HG03159 (cell line): Measurements from ENCODE around the gene KIF6.
"Not testable (repeated sequence)": the region's sequence is repeated elsewhere in the genome, so short reads cannot be mapped to it uniquely, and the experiment has no call there.

Experiments used
- ATAC-seq: cut with Tn5 transposase; IDR thresholded peaks from one replicate; pipeline ENCODE4 v1.9.1; 2021; ENCODE audit warnings: mild to moderate bottlenecking, moderate library complexity; ENCODE audit not compliant: unreplicated experiment

KIF6 gene

GRCh38 chr6:39724787-39725631, at the start of gene KIF6:
Gene KIF6, minus strand, starts transcription at chr6:39725408. Its CDS starts 98 bp downstream, at chr6:39725310.
- ATAC-seq = peak; percentile 99

DNA sequence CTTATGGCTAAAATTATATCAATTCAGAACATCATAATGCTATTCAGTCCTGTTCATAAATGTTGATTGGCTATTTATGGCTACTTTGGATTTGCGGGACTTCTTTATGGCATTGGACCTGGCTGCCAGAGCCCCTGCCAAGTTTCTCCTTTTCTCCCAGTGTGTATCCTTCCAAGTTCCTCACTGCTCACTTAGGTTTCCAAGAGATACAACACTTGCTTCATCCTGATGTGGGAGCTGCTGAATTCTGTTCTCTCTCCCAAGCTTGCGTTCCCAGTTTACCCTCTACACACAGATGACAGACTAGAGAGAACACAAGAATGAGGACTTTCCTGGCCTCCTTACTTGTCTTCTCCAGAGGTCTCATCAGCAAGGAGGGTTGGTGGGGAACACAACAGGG, 48.6 kb upstream of the KIF6 start:
- no peak for ATAC-seq

- no peak for ATAC-seq
Observed at GRCh38 chr6:39772559-39773273, 47.5 kb upstream of the KIF6 start.

- no peak for ATAC-seq
Observed at GRCh38 chr6:39770446-39770845, 45.2 kb upstream of the KIF6 start.

- no peak for ATAC-seq
Observed at GRCh38 chr6:39769012-39769411, 43.8 kb upstream of the KIF6 start.

- ATAC-seq = no peak
Observed at GRCh38 chr6:39765508-39766065, 40.4 kb upstream of the KIF6 start.

GRCh38 chr6:39760226-39760952, 35.2 kb upstream of the KIF6 start:
- no peak for ATAC-seq

GRCh38 chr6:39758905-39759605, 33.8 kb upstream of the KIF6 start:
- no peak for ATAC-seq

- ATAC-seq = no peak
Observed at GRCh38 chr6:39756582-39756981, 31.4 kb upstream of the KIF6 start.

- no peak for ATAC-seq
Observed at GRCh38 chr6:39755231-39755630, 30.0 kb upstream of the KIF6 start.

DNA sequence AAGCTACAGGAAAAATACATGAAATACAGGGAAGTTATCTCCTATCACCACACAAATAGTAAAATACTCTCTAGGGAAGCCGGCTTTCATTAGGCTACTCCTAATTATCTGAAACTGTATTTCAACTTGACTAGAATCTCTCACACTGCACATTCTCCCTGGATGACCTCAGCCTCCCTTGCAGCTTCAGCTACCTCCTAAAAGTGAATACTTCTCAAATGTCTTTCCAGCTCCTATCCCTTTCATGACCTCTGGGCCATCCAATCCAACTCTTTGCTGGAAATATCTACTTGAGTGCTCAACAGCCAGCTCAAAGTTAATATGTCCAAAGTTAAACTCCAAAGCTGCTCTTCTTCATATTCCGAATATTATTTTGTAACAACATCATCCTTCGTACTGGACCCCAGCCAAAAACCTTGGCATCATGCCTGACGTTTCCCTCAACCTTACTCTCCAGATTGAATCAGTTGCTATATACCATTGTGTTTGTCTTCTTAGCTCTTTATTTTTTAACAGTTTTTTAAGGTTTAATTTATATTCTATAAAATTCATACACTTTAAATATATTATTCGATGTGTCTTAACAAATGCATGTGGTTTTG, 29.4 kb upstream of the KIF6 start:
- no peak for ATAC-seq

GRCh38 chr6:39753725-39754045, 28.5 kb upstream of the KIF6 start:
- no peak for ATAC-seq

GRCh38 chr6:39752835-39753724, 27.9 kb upstream of the KIF6 start:
- no peak for ATAC-seq

DNA sequence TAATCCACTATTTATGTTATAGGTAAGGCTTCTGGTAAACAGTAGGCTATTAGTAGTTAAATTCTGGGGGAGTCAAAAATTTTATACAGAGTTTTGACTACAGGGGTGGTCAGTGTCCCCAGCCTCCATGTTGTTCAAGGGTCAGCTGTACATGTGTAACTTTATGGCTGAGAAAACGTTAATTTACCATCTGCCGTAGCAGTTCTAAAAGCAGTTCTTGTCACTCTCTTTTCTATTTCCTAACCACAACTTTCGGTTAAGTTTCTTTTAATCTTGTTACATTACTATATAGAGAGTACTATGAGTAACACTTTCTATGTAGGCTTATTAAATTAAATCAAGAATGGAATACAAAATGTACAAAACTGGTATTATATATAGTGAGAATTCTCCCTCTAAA, 21.6 kb upstream of the KIF6 start:
- no peak for ATAC-seq

GRCh38 chr6:39733704-39734103, 8.5 kb upstream of the KIF6 start:
- no peak for ATAC-seq

- ATAC-seq = no peak
Observed at GRCh38 chr6:39731565-39731964, 6.4 kb upstream of the KIF6 start.

DNA sequence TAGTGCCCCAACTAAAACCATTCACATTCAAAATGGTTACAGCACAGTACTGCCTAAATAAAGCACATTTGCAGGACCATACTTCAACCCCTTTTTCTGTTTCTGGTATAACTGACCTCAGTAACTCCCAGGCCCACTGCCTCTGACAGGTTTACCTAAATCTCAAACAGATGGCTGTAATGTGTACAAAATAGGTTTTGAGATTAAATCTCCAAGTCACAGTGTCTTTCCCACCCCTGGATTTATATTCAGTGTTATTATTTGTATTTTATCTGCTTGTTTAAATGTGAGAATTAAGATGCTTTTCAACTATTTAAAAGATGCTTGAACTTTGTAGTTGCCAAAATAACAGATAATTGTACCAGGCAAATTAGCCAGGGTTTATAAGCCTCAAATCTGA, 4.7 kb upstream of the KIF6 start:
- ATAC-seq = no peak

DNA sequence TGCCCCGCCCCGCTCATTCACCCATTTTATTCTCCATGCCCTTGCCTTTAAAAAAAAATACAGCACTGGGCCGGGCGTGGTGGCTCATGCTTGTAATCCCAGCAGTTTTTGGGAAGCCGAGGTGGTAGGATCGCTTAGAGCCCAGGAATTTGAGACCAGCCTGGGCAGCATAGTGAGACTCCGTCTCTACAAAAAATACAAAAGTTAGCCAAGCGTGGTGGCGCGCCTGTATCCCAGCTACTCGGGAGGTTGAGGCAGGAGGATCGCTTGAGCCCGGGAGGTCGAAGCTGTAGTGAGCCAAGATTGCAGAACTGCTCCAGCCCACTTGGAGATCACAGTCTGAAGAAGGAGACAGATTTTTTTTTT, 407 bp upstream of the KIF6 start:
- ATAC-seq = no peak

GRCh38 chr6:39723350-39723749, 1.9 kb downstream of the KIF6 start:
- ATAC-seq = not testable (repeated sequence)

- no peak for ATAC-seq
Observed at GRCh38 chr6:39714802-39715201, 10.4 kb downstream of the KIF6 start.
